Measurements from ENCODE around the gene SPATC1L.
"Not testable (repeated sequence)": the region's sequence is repeated elsewhere in the genome, so short reads cannot be mapped to it uniquely, and the experiment has no call there.

The SPATC1L gene

DNA sequence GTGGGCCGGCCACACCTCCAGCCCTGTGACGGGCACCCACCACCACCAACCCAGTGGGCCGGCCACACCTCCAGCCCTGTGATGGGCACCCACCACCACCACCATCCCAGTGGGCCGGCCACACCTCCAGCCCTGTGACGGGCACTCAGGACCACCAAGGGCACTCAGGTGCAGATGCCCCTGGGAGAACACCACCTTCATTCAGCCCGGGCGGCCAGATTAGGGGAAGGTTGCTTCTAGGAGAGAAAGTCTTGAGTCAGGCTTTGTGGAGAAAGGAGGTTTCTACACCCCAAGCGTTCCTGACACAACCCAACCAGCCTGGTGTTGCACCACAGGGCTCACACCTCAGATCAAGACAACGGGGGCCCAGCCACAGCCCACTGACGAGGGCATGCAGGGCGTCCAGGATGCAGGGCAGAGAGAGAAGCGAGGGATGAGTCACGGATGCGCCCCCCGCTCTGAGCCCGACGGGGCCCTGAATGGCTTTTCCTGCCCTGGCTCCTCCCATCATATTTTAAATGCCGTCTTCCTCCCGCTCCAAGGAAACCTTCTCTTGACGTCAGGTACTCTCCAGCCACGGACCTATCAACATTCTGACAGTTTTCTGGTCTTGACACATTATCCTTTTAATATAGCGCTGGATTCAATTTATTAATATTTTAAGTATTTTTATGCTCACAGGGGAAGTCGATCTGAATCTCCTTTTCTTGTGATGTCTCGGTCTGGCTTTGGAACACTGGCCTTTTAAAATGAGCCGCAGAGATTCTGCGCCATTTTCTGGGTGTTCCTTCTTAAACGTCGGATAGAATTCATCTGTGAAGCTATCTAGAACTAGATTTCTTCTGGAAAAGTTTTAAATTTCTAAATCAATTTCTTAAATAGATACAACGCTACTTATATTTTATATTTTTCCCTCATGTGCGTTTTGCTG lies 631 bp upstream of the SPATC1L start:
- in situ Hi-C loops (cut with MboI; ENCODE audit: low sequenced_read_pairs), result no loop called here

DNA sequence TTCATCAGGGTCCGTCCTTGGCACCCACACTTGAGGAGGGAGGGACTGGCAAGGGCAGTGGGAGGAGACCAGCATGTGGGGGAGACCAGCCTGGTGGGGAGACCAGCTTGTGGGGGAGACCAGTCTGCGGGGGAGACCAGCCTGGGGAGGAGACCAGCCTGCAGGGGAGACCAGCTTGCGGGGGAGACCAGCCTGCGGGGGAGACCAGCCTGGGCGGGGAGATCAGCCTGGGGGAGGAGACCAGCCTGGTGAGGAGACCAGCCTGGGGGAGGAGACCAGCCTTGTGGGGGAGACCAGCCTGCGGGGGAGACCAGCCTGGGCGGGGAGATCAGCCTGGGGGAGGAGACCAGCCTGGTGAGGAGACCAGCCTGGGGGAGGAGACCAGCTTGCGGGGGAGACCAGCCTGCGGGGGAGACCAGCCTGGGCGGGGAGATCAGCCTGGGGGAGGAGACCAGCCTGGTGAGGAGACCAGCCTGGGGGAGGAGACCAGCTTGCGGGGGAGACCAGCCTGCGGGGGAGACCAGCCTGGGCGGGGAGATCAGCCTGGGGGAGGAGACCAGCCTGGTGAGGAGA lies 836 bp downstream of the SPATC1L start:
- in situ Hi-C loops (cut with MboI; ENCODE audit: low sequenced_read_pairs), result not testable (repeated sequence)

DNA sequence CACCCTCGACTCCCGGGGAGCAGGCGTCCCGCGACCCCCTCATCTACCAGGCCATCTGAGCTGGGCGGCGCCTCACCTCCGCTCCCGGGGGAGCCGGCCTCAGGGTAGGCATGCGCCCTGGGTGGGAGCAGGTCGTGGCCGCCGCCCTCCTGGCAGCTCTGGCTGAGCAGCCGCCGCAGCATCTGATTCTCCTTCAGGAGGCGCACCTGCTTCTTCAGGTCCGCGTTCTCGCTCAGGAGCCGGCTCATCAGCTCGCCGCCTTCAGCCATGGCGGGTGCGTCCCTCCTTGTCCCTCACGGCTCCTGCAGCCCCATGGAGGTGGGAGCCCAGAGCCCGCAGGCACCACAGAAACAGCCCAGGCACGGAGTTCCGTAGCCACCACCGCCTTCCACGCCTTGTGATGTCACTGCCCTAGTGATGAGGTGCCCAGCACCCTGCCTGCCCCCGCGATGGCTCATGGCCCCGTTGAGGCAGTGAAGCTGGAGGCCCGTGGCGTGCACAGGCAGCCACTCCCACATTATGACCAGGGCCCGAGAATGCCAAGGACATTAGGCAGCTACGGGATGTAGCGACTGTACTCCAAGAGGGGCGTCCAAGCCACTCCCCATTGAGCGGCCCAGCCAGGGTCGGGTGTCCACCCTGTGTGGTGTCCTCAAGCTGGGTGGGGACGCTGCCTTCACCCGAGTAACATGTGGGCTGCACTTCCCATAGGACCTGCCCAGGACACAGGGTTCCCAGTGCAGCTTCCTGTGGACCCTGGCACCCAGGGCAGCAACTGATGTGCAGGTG lies 1.5 kb downstream of the SPATC1L start:
- in situ Hi-C loops (cut with MboI; ENCODE audit: low sequenced_read_pairs), result no loop called here

GRCh38 chr21:46181953-46182547 lies 2.2 kb downstream of the SPATC1L start:
- in situ Hi-C loops (cut with MboI; ENCODE audit: low sequenced_read_pairs), result no loop called here

- in situ Hi-C loops (cut with MboI; ENCODE audit: low sequenced_read_pairs), result no loop called here
Measured at GRCh38 chr21:46181436-46181835, 2.8 kb downstream of the SPATC1L start.

- in situ Hi-C loops (cut with MboI; ENCODE audit: low sequenced_read_pairs), result no loop called here
Measured at GRCh38 chr21:46180778-46181391, 3.4 kb downstream of the SPATC1L start.

GRCh38 chr21:46180079-46180722 lies 4.1 kb downstream of the SPATC1L start:
- in situ Hi-C loops (cut with MboI; ENCODE audit: low sequenced_read_pairs), result no loop called here

GRCh38 chr21:46179708-46180078 lies 4.6 kb downstream of the SPATC1L start:
- in situ Hi-C loops (cut with MboI; ENCODE audit: low sequenced_read_pairs), result no loop called here

- in situ Hi-C loops (cut with MboI; ENCODE audit: low sequenced_read_pairs), result no loop called here
Measured at GRCh38 chr21:46178961-46179360, 5.3 kb downstream of the SPATC1L start.

DNA sequence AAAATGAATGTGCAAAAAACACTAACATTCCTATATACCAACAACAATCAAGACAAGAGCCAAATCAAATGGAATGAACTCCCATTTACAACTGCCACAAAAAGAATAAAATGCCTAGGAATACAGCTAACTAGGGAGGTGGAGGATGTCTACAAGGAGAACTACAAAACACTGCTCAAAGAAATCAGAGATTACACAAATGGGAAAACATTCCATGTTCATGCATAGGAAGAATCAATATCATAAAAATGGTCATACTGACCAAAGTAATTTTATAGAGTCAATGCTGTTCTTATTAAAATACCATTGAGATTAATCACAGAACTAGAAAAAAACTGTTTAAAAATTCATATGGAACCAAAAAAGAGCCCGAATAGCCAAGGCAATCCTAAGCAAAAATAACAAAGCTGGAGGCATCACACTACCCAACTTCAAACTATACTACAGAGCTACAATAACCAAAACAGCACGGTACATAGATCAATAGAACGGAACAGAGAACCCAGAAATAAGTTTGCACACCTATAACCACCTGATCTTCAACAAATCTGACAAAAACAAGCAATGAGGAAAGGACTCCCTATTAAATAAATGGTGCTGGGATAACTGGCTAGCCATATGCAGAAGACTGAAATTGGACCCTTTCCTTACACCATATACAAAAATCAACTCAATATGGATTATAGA lies 7.7 kb downstream of the SPATC1L start:
- in situ Hi-C loops (cut with MboI; ENCODE audit: low sequenced_read_pairs), result not testable (repeated sequence)

- in situ Hi-C loops (cut with MboI; ENCODE audit: low sequenced_read_pairs), result no loop called here
Measured at GRCh38 chr21:46173573-46173972, 10.7 kb downstream of the SPATC1L start.

- in situ Hi-C loops (cut with MboI; ENCODE audit: low sequenced_read_pairs), result no loop called here
Measured at GRCh38 chr21:46172863-46173528, 11.3 kb downstream of the SPATC1L start.

GRCh38 chr21:46171996-46172862 lies 12.0 kb downstream of the SPATC1L start:
- in situ Hi-C loops (cut with MboI; ENCODE audit: low sequenced_read_pairs), result no loop called here

GRCh38 chr21:46171585-46171984 lies 12.7 kb downstream of the SPATC1L start:
- in situ Hi-C loops (cut with MboI; ENCODE audit: low sequenced_read_pairs), result no loop called here

GRCh38 chr21:46170436-46171193 lies 13.6 kb downstream of the SPATC1L start:
- in situ Hi-C loops (cut with MboI; ENCODE audit: low sequenced_read_pairs), result not testable (repeated sequence)

DNA sequence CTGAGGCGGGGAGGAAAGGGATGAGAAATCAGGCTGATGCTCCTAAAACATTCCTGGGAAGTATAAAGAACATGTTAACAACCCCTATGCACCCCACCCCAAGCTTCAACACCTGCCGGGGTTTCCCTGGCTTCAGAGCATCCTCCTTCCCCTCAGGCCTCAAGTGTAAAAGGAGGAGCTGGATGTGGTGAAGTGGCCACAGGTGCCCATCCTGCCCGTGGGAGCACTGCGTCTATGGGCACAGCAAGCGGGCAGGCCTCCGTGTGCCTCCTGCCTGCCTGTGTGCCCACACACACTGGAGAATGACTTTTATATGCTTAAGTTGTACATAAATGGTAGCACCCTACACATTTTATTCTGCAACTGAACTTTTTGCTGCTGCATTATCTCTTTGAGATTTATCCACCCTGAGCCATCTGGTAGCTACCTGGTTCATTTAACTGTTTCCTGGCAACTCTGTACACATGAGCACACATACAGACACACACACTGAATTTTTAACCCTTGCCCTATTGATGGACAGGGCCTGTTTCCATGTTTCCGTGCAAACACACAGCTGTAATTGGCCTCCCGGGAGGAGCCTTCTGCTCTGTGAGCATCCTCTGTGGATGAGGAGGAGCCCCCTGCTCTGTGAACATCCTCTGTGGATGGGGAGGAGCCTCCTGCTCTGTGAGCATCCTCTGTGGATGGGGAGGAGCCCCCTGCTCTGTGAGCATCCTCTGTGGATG lies 15.4 kb downstream of the SPATC1L start:
- in situ Hi-C loops (cut with MboI; ENCODE audit: low sequenced_read_pairs), result no loop called here

- in situ Hi-C loops (cut with MboI; ENCODE audit: low sequenced_read_pairs), result no loop called here
Measured at GRCh38 chr21:46168238-46168637, 16.0 kb downstream of the SPATC1L start.

Data from HL-60/S4 (cell line).